ENCODE results near the gene IGFL4.

DNA sequence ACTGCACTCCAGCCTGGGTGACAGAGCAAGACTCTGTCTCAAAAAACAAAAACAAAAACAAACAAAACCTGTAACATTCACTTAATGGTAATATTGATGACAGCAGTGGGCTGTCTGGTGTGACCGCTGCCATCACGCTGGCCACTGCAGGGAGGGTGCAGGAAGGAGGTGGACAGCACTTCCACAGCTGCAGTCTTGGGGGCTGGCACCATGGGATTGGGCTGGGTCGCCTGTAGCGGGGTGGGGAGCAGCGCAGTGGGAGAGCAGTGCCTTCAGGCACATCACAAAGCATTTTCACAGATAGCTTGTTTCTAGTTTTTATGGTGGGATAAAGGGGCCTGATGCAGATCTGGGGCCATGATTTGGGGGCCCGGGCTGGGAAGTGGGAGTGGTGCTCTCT lies 5.3 kb downstream of the IGFL4 start:
- TF ChIP-seq CTCF (IDR thresholded peaks at IDR 0.05; ENCODE audit: insufficient read depth, low read depth, low read length) (no peak), EZH2 (IDR thresholded peaks at IDR 0.05; ENCODE audit: insufficient read depth, low read length) (no peak)

Measured in astrocyte (in vitro differentiated cells and primary cell).